HG02981 (cell line): Measurements from ENCODE around the gene ORM2.
"Not testable (repeated sequence)": the region's sequence is repeated elsewhere in the genome, so short reads cannot be mapped to it uniquely, and the experiment has no call there.

Source experiments
- ATAC-seq: cut with Tn5 transposase; IDR thresholded peaks from one replicate; pipeline ENCODE4 v1.9.1; 2021; ENCODE audit warnings: mild to moderate bottlenecking, moderate library complexity; ENCODE audit not compliant: unreplicated experiment

The ORM2 gene

GRCh38 chr9:114329625-114330022, at the start of gene ORM2:
Gene ORM2, plus strand, starts transcription at chr9:114329869. Its CDS starts 36 bp downstream, at chr9:114329905.
- ATAC-seq, result not testable (repeated sequence)

DNA sequence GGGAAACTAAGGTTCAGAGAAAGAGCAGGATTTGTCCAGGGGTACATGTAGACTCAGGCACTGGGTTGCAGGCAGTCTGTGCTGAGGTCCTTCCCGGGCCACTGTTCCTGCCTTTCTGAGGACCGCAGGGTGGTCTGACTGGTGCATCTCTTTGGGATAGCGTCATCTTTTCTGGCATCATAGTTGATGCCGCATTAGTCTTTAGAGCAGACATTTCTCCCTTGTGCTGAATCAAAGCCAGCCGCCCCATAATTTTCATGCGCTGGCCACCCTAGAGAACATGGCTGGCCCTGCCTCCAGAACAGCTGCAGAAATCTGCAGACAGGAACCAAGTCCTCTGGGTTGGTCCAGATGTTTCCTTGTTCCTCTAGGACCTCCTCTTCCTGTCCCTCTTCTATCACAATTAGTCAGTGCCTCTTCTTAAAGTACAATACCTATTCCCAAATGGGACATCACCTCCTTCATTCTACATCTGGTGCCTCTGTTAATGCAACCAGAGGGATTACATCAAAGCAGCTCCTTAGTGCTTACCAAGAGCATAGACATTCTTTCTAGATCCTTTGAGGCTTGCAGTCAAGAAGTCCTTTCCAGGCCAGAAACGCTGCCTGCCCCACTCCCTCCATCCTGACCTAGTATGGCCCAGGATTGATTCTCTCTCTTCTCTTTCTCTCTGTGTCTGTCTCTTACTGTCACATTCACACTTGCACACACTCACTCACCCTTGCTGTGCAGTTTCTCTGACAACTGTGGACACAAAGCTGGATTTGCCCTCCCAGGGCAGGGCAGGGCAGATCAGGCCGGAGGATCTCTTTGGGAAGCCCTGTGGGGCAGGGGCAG, 48.8 kb upstream of the ORM2 start:
- no peak for ATAC-seq

DNA sequence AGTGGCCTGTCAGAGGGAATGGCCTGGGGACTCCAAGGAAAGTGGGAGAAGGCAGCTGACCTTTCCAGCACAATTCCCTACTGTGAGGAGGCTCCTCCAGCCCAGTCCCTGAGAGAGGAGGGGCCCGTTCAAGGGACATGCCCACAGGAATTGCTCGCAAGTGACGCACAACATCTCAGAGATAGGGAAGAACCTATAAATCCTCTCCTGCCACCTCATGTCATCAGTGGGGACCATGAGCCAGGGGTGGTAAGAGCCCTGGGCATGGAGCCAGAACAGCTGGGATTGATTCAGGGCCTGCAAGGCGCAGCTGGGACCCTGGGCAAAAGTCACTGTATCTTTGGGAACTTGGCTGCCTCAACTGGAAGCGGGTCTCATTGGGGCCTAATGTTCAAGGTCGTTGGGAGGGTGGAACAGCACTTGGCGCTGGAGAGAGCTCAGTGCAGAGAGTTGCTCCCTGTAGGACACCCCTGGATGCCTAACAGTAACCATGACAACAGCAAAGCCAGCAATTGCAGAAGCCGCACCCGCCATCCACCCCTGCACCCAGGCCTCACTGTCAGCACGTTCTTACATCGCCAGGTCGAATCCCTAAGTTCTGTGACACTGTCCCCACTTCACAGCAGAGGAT, 48.1 kb upstream of the ORM2 start:
- no peak for ATAC-seq

- no peak for ATAC-seq
Measured at GRCh38 chr9:114282104-114282485, 47.6 kb upstream of the ORM2 start.

DNA sequence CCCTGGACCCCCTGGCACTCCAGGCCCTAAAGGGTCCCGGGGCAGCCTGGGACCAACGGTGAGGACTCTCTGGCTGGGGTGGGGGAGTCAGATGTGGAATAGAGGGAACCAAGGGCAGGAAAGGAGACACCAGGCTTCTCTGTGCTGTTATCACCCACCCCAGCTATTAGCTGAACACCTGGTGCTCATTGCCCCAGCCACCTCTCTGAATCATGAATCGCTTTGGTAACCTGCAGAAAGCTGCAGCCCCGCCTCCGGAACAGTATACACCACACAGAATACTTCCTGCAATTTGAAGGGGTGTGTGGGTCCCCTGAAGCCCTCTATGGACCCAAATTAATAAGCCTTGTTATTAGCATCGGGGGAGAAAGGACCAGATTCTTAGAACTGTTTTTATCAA, 47.2 kb upstream of the ORM2 start:
- ATAC-seq, result no peak

- no peak for ATAC-seq
Measured at GRCh38 chr9:114282926-114283325, 46.7 kb upstream of the ORM2 start.

- ATAC-seq, result no peak
Measured at GRCh38 chr9:114283551-114284111, 46.0 kb upstream of the ORM2 start.

GRCh38 chr9:114284316-114285060, 45.2 kb upstream of the ORM2 start:
- ATAC-seq, result no peak

- ATAC-seq, result no peak
Measured at GRCh38 chr9:114285166-114285867, 44.4 kb upstream of the ORM2 start.

DNA sequence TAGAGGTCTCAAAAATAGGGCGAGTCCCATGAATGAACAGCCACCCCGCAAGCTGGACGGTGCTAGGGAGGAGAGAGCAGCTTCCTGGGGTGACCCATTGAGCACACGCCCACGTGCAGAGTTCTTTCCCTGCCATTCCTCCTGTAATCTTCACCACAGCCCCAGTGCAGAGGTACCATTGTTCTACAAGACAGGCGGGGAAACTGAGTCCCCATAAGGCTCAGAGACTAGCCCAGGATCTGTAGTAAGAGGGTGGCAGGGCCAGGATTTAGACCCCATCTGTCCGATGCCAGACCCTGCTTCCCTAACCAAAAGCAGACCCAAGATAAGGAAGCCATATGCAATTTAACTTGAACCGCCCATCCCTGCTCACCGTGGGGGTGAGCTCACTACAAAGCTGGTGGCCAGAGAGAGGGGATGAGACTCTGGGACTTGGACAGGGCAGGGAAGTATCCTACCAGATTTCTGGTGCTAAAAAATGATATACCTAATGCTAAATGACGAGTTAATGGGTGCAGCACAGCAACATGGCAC, 43.5 kb upstream of the ORM2 start:
- no peak for ATAC-seq

DNA sequence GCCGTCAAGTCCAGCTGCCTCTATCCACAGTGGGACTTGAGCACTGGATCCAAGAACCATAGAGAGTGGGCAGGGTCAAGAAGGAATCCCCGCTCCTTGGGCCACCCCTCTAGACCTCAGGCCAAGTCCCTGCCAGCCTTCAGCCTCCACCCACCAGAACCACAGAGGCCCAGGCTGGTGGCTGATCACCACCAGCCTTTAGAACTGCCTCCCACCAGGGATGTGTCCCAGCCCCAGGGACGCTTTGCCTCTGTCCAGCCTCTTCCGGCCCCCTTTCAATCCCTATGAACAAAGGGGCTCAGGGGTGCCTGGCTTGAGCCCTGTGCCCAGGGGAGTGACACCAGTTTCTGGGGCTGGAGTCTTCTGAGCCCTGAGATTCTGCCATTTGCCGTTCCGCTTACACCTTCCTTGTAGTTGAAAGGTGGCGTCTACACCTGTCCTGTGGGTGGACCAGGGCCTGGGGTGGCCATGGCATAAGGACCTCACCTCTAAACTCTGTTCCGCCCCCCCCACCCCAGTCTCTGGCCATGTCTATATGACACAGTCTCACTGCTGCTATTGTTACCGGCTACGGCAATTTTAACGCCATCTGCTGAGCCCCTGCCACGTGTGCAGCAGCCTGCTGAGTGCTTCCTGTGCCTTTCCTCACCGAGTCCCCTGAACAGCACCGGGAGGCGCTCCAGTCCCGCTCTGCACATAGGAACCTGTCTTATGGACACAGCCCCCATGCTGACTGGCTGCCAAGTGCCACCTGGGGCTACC, 42.5 kb upstream of the ORM2 start:
- ATAC-seq, result no peak

DNA sequence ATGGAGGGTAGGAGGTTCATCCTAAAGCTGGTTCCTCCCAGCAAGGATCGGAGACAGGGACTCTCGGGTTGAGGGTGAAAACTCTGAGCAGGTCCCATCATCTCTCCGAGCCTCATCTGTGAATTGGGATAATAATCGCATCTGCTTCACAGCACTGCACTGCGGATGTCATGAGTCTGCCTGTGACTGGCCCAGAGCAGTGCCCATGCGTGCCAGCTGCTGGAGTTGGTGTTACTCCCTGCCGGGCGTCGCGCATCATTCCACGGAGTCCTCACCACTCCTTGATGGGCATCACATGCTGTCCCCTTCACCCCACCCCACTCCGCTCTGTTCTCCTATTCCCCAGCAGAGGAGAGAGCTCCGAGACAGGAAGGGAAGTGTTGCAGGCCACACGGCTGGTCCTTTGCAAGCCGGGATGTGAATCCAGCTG, 41.9 kb upstream of the ORM2 start:
- no peak for ATAC-seq

DNA sequence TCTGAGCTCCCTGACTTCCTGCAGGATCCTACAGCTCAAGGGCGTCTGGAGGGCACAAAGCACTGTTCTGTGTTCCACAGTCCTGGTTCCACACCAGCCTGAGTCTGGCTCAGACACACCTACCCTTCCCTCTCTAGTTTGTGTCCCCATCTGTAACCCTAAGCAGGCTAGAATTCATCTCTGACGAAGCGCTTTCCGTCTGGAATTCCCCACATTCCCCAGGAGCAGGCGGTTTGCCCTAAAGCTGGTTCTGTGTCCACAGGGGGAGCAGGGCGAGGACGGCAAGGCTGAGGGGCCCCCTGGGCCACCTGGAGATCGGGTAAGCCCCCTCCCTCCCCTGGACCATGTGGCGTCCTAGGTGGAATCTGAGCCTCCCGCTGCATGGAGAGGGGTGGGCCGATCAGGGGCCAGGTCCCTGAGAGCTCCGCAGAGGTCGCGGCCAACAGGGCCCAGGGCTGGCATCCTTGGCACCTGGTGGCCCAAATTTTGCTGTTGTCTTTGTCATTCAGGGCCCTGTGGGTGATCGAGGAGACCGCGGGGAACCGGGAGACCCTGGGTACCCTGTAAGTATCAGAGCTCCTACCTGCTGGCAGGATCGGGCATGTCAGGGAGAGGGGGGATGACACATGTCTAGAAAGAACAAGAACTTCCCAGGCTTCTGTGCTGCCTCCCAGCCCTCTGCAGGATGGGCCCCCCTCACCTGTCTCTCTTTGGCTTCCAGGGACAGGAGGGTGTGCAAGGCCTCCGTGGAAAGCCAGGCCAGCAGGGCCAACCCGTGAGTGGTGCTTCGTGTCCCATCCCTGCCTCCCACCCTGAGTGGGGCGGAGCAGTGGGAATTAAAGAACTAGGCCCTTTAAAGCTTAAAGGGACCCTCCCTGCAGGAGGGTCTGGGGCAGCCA, 41.2 kb upstream of the ORM2 start:
- no peak for ATAC-seq

DNA sequence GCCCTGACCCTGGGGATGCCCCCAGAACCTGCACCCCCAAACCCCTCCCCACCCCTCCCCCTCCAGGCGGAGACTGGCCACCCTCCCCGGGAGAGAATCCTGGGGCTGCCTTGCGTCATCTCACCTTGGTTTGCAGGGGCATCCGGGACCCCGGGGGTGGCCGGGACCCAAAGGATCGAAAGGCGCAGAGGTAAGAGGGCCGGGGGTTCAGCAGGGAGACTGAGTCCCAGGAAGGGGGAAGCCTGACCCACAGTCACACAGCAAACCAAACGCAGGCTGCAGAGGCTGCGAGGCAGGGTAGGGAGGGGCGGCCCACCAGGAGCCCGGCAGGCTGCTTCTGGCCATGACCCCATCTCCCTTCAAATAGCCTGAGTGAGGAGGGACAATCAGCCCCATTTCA, 40.6 kb upstream of the ORM2 start:
- no peak for ATAC-seq

DNA sequence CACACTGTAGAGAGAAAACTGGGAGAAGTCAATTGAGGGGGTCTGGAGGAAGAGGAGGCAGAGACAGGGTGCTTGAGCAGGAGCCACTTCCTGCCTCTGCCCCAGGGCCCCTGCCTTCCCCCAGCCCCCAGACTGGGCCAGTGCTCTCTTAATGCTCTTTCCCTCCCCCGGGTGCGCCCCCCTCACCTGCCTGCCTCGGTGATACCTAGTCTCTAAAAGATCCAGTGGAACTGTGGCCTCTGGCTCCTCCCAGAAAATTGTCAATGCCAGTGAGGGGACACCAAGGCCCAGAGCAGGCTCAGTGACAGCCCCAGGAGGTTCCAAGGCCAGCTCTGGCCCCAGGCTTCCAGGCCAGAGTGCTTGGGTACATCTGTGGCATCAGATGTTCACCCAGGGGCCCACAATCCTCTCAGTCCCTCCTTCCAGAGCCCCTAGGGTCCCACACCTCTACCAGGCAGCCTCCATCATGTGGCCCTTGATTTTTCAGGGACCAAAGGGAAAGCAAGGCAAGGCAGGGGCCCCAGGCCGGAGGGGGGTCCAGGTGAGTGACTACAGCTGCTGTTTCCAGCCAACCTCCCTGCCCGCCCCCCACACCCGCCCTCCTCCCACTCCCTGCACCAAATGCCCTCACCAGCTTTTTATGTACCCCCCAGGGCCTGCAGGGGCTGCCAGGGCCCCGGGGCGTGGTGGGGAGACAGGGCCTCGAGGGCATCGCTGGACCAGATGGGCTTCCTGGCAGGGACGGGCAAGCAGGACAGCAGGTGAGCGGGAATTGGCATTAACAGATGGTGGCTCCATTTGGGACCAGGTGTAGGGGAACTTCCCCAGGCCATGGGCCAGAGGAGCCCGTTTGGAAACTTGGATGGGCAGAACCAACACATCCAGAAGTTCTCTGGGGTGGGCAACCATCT, 39.8 kb upstream of the ORM2 start:
- no peak for ATAC-seq

GRCh38 chr9:114290561-114290986, 39.1 kb upstream of the ORM2 start:
- ATAC-seq, result no peak

DNA sequence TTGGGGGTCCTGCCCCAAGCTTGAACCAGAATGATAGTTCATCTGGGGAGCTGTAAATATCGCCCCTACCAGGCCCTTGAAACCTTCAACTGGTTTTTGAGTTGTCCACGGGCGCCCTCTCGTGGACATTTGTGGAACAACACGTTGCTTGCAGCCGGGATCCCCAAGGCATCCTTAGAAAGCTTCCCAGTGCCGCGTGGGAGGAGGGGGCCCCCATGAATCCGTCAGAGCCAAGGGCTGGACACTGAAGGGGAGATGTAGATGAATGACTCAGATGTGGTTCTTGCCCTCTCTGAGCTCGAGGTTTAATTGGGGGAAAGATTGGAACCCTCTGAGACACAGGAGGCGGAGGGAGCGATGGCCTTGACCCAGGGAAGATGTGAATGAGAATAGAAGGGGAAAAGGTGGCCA, 38.6 kb upstream of the ORM2 start:
- ATAC-seq, result no peak
